ENCODE data around the gene KRT79. TPM values are rescaled to one million over a fixed set of nuclear protein-coding genes. Genes with fewer than 3 reads are reported as not detected.

The KRT79 gene
- polyA plus RNA-seq, 1 of the 3 experiments (the other 2 are of a cell fraction) = not detected

DNA sequence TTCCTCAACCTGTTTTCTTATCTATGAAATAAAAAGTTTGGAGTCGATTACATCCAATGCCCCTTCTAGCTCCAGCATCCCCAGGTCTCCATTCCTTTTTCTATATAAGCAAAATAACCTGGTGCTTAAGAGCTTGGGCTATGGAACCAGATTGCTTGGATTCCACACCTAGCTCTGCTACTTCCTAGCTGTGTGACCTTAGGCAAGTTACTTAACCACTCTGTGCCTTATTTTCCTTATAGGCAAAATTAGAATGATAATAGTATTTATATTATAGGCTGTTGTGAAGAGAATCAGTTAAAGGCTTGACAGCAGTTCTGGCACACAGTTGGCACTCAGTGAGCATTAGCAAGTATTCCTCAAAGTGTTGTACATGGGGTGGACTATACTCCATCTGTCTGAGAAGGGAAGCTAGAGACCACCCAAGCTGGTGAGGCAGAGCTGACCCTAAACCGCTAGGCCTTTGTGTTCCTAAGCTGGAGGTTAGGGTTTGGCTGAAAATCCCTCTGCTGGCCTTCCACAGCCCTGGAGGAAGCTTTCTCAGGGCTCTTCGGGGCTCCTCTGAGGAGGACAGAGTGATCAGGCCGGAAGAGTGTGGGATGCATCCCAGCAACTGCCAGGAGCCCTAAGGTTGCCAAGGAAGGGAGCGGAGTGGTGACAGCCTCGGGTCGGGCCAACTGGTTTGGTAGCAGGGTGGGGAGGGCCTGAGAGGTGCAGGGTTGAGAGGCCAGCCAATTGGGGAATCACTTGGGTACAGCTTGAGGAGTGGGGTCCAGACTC, 14.2 kb downstream of the KRT79 start:
- WGBS (ENCODE audit: low lambda C conversion rate) = 45% methylated on average over 6 of the region's 7 CpGs
- no peak for TF ChIP-seq NRF1 (IDR thresholded peaks at IDR 0.05; ENCODE audit: low read depth, low read length)
- TF ChIP-seq RAD21 (IDR thresholded peaks at IDR 0.05; ENCODE audit: low read length) = no peak
- TF ChIP-seq JUND (IDR thresholded peaks at IDR 0.05) = no peak
- TF ChIP-seq EZH2phosphoT487 (IDR thresholded peaks at IDR 0.05; ENCODE audit: borderline replicate concordance, low read depth) = no peak
- no peak overlapping the region for H2AFZ ChIP-seq (ENCODE audit: low read depth)
- CTCF ChIA-PET = interaction anchor here (2.2 to 2.5 kb wide), 2 partner anchors 60 to 65 kb away, joined by 5 to 10 read pairs; no protein-coding TSS in a partner anchor
- no peaks in the 10 kb centered on the region for H3K4me1 ChIP-seq (ENCODE audit: control insufficient read depth in 1 of 2, insufficient read depth in 2 of 2, low read depth in 1 of 2, low read length in 1 of 2)
- no peak overlapping the region for H3K27ac ChIP-seq (ENCODE audit: low read depth in 2 of 2, low read length in 1 of 2)
- H3K4me2 ChIP-seq = no peak overlapping the region
- POLR2A ChIA-PET = no interaction called here
- no peaks in the 10 kb centered on the region for H3K9me3 ChIP-seq
- H4K20me1 ChIP-seq (ENCODE audit: insufficient read depth) = no peaks in the 10 kb centered on the region
- H3K4me3 ChIP-seq (ENCODE audit: low read depth in 2 of 2, low read length in 1 of 2) = no peak overlapping the region
- DNase-seq = no peak
- H3K36me3 ChIP-seq (replicated peaks in 1 of 2; ENCODE audit: control insufficient read depth in 1 of 2, insufficient read depth in 2 of 2, low read length in 1 of 2) = no peaks in the 10 kb centered on the region
- H3K79me2 ChIP-seq (ENCODE audit: insufficient read depth) = no peaks in the 10 kb centered on the region
- H3F3A ChIP-seq (replicated peaks; ENCODE audit: insufficient read depth) = no peaks in the 10 kb centered on the region
- peaks cover 60% of the 10 kb centered on the region for H3K27me3 ChIP-seq (ENCODE audit: insufficient read depth)
- H3K9me2 ChIP-seq = no peaks in the 10 kb centered on the region
- no peak overlapping the region for H3K9ac ChIP-seq

DNA sequence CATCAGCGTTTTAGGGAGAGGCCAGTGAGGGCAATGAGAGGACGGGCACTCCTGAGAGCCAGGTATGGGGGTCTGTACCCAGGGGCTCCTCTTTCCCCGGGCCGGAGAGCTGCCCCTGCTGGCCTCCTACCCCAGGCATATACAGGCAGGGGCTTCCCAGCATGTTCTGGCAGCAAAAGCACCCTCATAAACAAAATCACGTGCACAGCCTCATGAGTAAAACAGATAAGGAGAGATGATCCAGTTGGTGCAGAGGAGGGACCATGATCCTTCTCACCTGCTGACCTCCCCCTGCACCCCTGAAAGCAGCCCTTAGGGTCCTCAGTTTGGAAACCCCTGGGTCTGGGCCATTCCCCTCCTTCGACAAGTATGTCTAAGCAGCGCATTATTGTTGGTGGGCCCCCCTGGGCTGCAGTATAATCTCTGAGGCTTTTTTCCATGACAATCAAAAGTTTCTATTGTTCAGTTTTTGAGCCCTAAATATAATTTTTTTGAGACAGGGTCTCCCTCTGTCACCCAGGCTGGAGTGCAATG, 15.2 kb downstream of the KRT79 start:
- CTCF ChIA-PET = interaction anchor here (1.2 to 2.5 kb wide), 4 partner anchors 13 to 66 kb away, joined by 3 to 10 read pairs (median 4); no protein-coding TSS in a partner anchor
- H3K9ac ChIP-seq = no peak overlapping the region
- no peaks in the 10 kb centered on the region for H3K79me2 ChIP-seq (ENCODE audit: insufficient read depth)
- no peaks in the 10 kb centered on the region for H3K9me2 ChIP-seq
- TF ChIP-seq, protein P1, sequence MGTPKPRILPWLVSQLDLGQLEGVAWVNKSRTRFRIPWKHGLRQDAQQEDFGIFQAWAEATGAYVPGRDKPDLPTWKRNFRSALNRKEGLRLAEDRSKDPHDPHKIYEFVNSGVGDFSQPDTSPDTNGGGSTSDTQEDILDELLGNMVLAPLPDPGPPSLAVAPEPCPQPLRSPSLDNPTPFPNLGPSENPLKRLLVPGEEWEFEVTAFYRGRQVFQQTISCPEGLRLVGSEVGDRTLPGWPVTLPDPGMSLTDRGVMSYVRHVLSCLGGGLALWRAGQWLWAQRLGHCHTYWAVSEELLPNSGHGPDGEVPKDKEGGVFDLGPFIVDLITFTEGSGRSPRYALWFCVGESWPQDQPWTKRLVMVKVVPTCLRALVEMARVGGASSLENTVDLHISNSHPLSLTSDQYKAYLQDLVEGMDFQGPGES (IDR thresholded peaks at IDR 0.05; ENCODE audit: low read depth, low read length) = no peak
- TF ChIP-seq RAD21 (IDR thresholded peaks at IDR 0.05; ENCODE audit: low read length) (no peak), MXI1 (IDR thresholded peaks at IDR 0.05; ENCODE audit: low read depth, low read length) (no peak), POLR2AphosphoS5 (IDR thresholded peaks at IDR 0.05; ENCODE audit: low read depth, low read length) (no peak), FOXM1 (IDR thresholded peaks at IDR 0.05; ENCODE audit: low read depth) (no peak)
- POLR2A ChIA-PET = no interaction called here
- no peaks in the 10 kb centered on the region for H3K9me3 ChIP-seq
- no peaks in the 10 kb centered on the region for H3K36me3 ChIP-seq (replicated peaks in 1 of 2; ENCODE audit: control insufficient read depth in 1 of 2, insufficient read depth in 2 of 2, low read length in 1 of 2)
- H2AFZ ChIP-seq (ENCODE audit: low read depth) = no peak overlapping the region
- no peak overlapping the region for H3K4me3 ChIP-seq (ENCODE audit: low read depth in 2 of 2, low read length in 1 of 2)
- H3K27me3 ChIP-seq (ENCODE audit: insufficient read depth) = peaks cover 50% of the 10 kb centered on the region
- no peak for DNase-seq
- 40% methylated on average over 7 of the region's 7 CpGs for WGBS (ENCODE audit: low lambda C conversion rate)
- H4K20me1 ChIP-seq (ENCODE audit: insufficient read depth) = no peaks in the 10 kb centered on the region
- H3K4me1 ChIP-seq (ENCODE audit: control insufficient read depth in 1 of 2, insufficient read depth in 2 of 2, low read depth in 1 of 2, low read length in 1 of 2) = no peaks in the 10 kb centered on the region
- H3K27ac ChIP-seq (ENCODE audit: low read depth in 2 of 2, low read length in 1 of 2) = no peak overlapping the region
- no peaks in the 10 kb centered on the region for H3F3A ChIP-seq (replicated peaks; ENCODE audit: insufficient read depth)
- no peak overlapping the region for H3K4me2 ChIP-seq

DNA sequence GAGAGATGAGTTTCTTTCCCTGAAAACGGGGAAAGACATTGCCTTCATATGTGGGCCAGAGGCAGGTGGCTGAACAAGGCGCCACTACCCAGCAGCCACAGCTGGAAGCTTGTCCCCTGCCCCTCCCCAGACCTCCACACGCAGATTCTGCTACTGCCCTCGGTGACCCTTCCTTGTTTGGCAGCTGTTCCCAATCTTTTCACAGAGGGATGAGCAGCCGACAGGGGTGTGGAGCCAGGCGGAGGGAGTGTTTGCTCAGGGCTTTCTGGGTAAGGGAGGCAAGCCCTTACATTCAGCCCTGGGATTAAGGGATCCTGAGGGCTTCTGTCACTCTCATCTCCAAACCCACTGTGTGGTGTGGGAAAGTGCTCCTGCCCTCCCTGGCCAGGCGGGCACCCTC, 15.7 kb downstream of the KRT79 start:
- H3K4me3 ChIP-seq (ENCODE audit: low read depth in 2 of 2, low read length in 1 of 2) = no peak overlapping the region
- no peaks in the 10 kb centered on the region for H3K36me3 ChIP-seq (replicated peaks in 1 of 2; ENCODE audit: control insufficient read depth in 1 of 2, insufficient read depth in 2 of 2, low read length in 1 of 2)
- WGBS (ENCODE audit: low lambda C conversion rate) = 10% methylated on average over 6 of the region's 7 CpGs
- peaks cover 44% of the 10 kb centered on the region for H3K27me3 ChIP-seq (ENCODE audit: insufficient read depth)
- H3K9ac ChIP-seq = no peak overlapping the region
- DNase-seq = no peak
- no peaks in the 10 kb centered on the region for H3K4me1 ChIP-seq (ENCODE audit: control insufficient read depth in 1 of 2, insufficient read depth in 2 of 2, low read depth in 1 of 2, low read length in 1 of 2)
- H3K9me3 ChIP-seq = no peaks in the 10 kb centered on the region
- ChIA-PET POLR2A (no interaction called here), CTCF (interaction anchor here (1.2 to 1.7 kb wide), 3 partner anchors 13 to 66 kb away, joined by 3 to 4 read pairs (median 4); no protein-coding TSS in a partner anchor)
- no peaks in the 10 kb centered on the region for H3K79me2 ChIP-seq (ENCODE audit: insufficient read depth)
- H3K9me2 ChIP-seq = no peaks in the 10 kb centered on the region
- no peaks in the 10 kb centered on the region for H4K20me1 ChIP-seq (ENCODE audit: insufficient read depth)
- no peak overlapping the region for H3K4me2 ChIP-seq
- H2AFZ ChIP-seq (ENCODE audit: low read depth) = no peak overlapping the region
- no peak overlapping the region for H3K27ac ChIP-seq (ENCODE audit: low read depth in 2 of 2, low read length in 1 of 2)
- H3F3A ChIP-seq (replicated peaks; ENCODE audit: insufficient read depth) = no peaks in the 10 kb centered on the region
- TF ChIP-seq GABPA (IDR thresholded peaks at IDR 0.05; ENCODE audit: low read depth) (no peak), YY1 (IDR thresholded peaks at IDR 0.05; ENCODE audit: low read depth) (no peak), FOSL2 (IDR thresholded peaks at IDR 0.05; ENCODE audit: borderline replicate concordance, low read depth) (no peak), FOXM1 (IDR thresholded peaks at IDR 0.05; ENCODE audit: low read depth) (no peak), EP300 (IDR thresholded peaks at IDR 0.05; ENCODE audit: borderline replicate concordance in 1 of 2, low read depth in 1 of 2, low read length in 1 of 2) (no peak), SIN3A (IDR thresholded peaks at IDR 0.05; ENCODE audit: borderline replicate concordance, low read depth, low read length) (no peak)
- TF ChIP-seq, protein P2, sequence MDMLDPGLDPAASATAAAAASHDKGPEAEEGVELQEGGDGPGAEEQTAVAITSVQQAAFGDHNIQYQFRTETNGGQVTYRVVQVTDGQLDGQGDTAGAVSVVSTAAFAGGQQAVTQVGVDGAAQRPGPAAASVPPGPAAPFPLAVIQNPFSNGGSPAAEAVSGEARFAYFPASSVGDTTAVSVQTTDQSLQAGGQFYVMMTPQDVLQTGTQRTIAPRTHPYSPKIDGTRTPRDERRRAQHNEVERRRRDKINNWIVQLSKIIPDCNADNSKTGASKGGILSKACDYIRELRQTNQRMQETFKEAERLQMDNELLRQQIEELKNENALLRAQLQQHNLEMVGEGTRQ (IDR thresholded peaks at IDR 0.05; ENCODE audit: borderline replicate concordance, low read depth, low read length) = no peak
- TF ChIP-seq, protein P3, sequence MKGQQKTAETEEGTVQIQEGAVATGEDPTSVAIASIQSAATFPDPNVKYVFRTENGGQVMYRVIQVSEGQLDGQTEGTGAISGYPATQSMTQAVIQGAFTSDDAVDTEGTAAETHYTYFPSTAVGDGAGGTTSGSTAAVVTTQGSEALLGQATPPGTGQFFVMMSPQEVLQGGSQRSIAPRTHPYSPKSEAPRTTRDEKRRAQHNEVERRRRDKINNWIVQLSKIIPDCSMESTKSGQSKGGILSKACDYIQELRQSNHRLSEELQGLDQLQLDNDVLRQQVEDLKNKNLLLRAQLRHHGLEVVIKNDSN (IDR thresholded peaks at IDR 0.05; ENCODE audit: borderline replicate concordance, low read depth) = no peak
- TF ChIP-seq, protein P4, sequence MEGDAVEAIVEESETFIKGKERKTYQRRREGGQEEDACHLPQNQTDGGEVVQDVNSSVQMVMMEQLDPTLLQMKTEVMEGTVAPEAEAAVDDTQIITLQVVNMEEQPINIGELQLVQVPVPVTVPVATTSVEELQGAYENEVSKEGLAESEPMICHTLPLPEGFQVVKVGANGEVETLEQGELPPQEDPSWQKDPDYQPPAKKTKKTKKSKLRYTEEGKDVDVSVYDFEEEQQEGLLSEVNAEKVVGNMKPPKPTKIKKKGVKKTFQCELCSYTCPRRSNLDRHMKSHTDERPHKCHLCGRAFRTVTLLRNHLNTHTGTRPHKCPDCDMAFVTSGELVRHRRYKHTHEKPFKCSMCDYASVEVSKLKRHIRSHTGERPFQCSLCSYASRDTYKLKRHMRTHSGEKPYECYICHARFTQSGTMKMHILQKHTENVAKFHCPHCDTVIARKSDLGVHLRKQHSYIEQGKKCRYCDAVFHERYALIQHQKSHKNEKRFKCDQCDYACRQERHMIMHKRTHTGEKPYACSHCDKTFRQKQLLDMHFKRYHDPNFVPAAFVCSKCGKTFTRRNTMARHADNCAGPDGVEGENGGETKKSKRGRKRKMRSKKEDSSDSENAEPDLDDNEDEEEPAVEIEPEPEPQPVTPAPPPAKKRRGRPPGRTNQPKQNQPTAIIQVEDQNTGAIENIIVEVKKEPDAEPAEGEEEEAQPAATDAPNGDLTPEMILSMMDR (IDR thresholded peaks at IDR 0.05) = no peak

All from SK-N-SH (cell line).